Measurements from ENCODE around the gene LRFN4. TPM values are rescaled to one million over a fixed set of nuclear protein-coding genes. Genes with fewer than 3 reads are reported as not detected.

Gene LRFN4
- polyA plus RNA-seq, 3 donors: 1.0 to 7.7 (median 1.7) TPM

- Mint-ChIP-seq H3K36me3 (no peaks in the 10 kb centered on the region), H3K27me3 (ENCODE audit: low read depth in 3 of 3) (peaks cover 2 to 16% (median 9%) of the 10 kb centered on the region in 3 donors), H3K27ac (no peak overlapping the region), H3K4me3 (no peak overlapping the region), H3K4me1 (no peaks in the 10 kb centered on the region), H3K9me3 (no peaks in the 10 kb centered on the region)
- Histone ChIP-seq H2AFZ (ENCODE audit: insufficient read depth, low read depth, low read length, poor library complexity, severe bottlenecking) (no peak overlapping the region), H3K27me3 (ENCODE audit: control insufficient read depth in 2 of 2, insufficient read depth in 2 of 2, low read length in 2 of 2) (no peaks in the 10 kb centered on the region), H3K79me2 (ENCODE audit: insufficient read depth, low read length) (no peaks in the 10 kb centered on the region), H3K4me1 (ENCODE audit: control insufficient read depth in 1 of 2, insufficient read depth in 2 of 2, low read length in 2 of 2) (no peaks in the 10 kb centered on the region), H3K36me3 (replicated peaks in 1 of 2; ENCODE audit: control insufficient read depth in 1 of 2, insufficient read depth in 2 of 2, low read length in 2 of 2) (no peaks in the 10 kb centered on the region), H3K9me3 (replicated peaks in 1 of 2; ENCODE audit: control insufficient read depth in 1 of 2, insufficient read depth in 1 of 2, low read length in 2 of 2) (no peaks in the 10 kb centered on the region), H3K9ac (ENCODE audit: insufficient read depth, low read length, poor library complexity, severe bottlenecking) (no peak overlapping the region), H3K4me3 (replicated peaks in 1 of 3; ENCODE audit: low read depth in 2 of 3, low read length in 3 of 3) (no peak overlapping the region), H3K27ac (ENCODE audit: low read depth in 1 of 2, low read length in 2 of 2) (no peak overlapping the region), H4K20me1 (ENCODE audit: insufficient read depth, low read length) (no peaks in the 10 kb centered on the region), H3K4me2 (replicated peaks; ENCODE audit: extremely low read depth, low read length, poor library complexity, severe bottlenecking) (no peak overlapping the region)
- intact Hi-C loops (cut with micrococcal nuclease): no loop called here
- DNase-seq: no peak
- no peak for TF ChIP-seq CTCF (IDR thresholded peaks at IDR 0.05)
- WGBS (ENCODE audit: insufficient coverage): 95% methylated on average over 2 of the region's 6 CpGs
These were observed 47.7 kb downstream of the LRFN4 start for GRCh38 chr11:66904561-66904960.

GRCh38 chr11:66904981-66905521, 48.2 kb downstream of the LRFN4 start:
- Mint-ChIP-seq H3K27ac (no peak overlapping the region), H3K4me1 (no peaks in the 10 kb centered on the region), H3K9me3 (no peaks in the 10 kb centered on the region), H3K36me3 (no peaks in the 10 kb centered on the region), H3K27me3 (ENCODE audit: low read depth in 3 of 3) (peaks cover 2 to 15% (median 9%) of the 10 kb centered on the region in 3 donors), H3K4me3 (no peak overlapping the region)
- H3K36me3 ChIP-seq (replicated peaks in 1 of 2; ENCODE audit: control insufficient read depth in 1 of 2, insufficient read depth in 2 of 2, low read length in 2 of 2): no peaks in the 10 kb centered on the region
- H3K4me1 ChIP-seq (ENCODE audit: control insufficient read depth in 1 of 2, insufficient read depth in 2 of 2, low read length in 2 of 2): no peaks in the 10 kb centered on the region
- H3K79me2 ChIP-seq (ENCODE audit: insufficient read depth, low read length): no peaks in the 10 kb centered on the region
- no peaks in the 10 kb centered on the region for H4K20me1 ChIP-seq (ENCODE audit: insufficient read depth, low read length)
- H3K9ac ChIP-seq (ENCODE audit: insufficient read depth, low read length, poor library complexity, severe bottlenecking): no peak overlapping the region
- no peak overlapping the region for H3K4me3 ChIP-seq (replicated peaks in 1 of 3; ENCODE audit: low read depth in 2 of 3, low read length in 3 of 3)
- H3K4me2 ChIP-seq (replicated peaks; ENCODE audit: extremely low read depth, low read length, poor library complexity, severe bottlenecking): no peak overlapping the region
- intact Hi-C loops (cut with micrococcal nuclease): no loop called here
- H3K9me3 ChIP-seq (replicated peaks in 1 of 2; ENCODE audit: control insufficient read depth in 1 of 2, insufficient read depth in 1 of 2, low read length in 2 of 2): no peaks in the 10 kb centered on the region
- no peaks in the 10 kb centered on the region for H3K27me3 ChIP-seq (ENCODE audit: control insufficient read depth in 2 of 2, insufficient read depth in 2 of 2, low read length in 2 of 2)
- DNase-seq: no peak
- no peak for TF ChIP-seq CTCF (IDR thresholded peaks at IDR 0.05)
- H3K27ac ChIP-seq (ENCODE audit: low read depth in 1 of 2, low read length in 2 of 2): no peak overlapping the region
- WGBS (ENCODE audit: insufficient coverage): 85% methylated on average over 4 of the region's 8 CpGs
- no peak overlapping the region for H2AFZ ChIP-seq (ENCODE audit: insufficient read depth, low read depth, low read length, poor library complexity, severe bottlenecking)
